T-cell (primary cell): ENCODE results near the gene ZBED5. TPM values are rescaled to one million over a fixed set of nuclear protein-coding genes. Genes with fewer than 3 reads are reported as not detected.
A peak's percentile ranks its signal among the peaks of the same experiment; 100 is the strongest.

Experiments used
- ATAC-seq, 4 experiments: fragments of 200-7000 bp in 3 of 4; fragments of 150-1000 bp in 1 of 4; cut with Tn5 transposase; replicated peaks in 1 of 4; 1 replicate in 3 of 4; 2 replicates in 1 of 4; pipeline ENCODE4 v1.10.0; 2021; ENCODE audit warnings: moderate library complexity in 3 of 4, mild to moderate bottlenecking in 2 of 4, moderate number of reproducible peaks in 1 of 4
- CTCF ChIA-PET, 2 donors: fragments of 300-600 bp; sonication (Branson Sonifier 250); formaldehyde crosslinking; loops; one replicate each; lab custom pipeline; 2022; ENCODE audit warnings: antibody characterized with exemption in 2 of 2; lab: Charles Lee
- POLR2A ChIA-PET, 2 donors: fragments of 300-600 bp; sonication (Branson Sonifier 250); formaldehyde crosslinking; loops; one replicate each; lab custom pipeline; 2022; ENCODE audit warnings: antibody characterized with exemption in 2 of 2; lab: Charles Lee
- DNase-seq, 35 experiments: peaks; one replicate each; pipeline versions ENCODE4 v3.0.0 to v3.0.0-alpha.2; 2013 to 2023
- H3K27ac ChIP-seq: one replicate; pipeline ENCODE4 v1.5.1; 2013; ENCODE audit warnings: low read length
- H3K27me3 ChIP-seq, 2 experiments: replicated peaks in 1 of 2; 1 replicate in 1 of 2; 2 replicates in 1 of 2; pipeline versions ENCODE4 v1.6.1 to v1.7.0; 2013; ENCODE audit warnings: low read length in 1 of 2, mixed read lengths in 1 of 2; ENCODE audit not compliant: control insufficient read depth in 2 of 2, insufficient read depth in 2 of 2; ENCODE audit errors: extremely low read depth in 1 of 2
- H3K36me3 ChIP-seq, 2 donors: 1 replicate in 1 of 2; 2 replicates in 1 of 2; pipeline versions ENCODE4 v1.6.1 to v1.7.0; 2013; ENCODE audit warnings: low read length in 1 of 2; ENCODE audit not compliant: control insufficient read depth in 2 of 2, insufficient read depth in 1 of 2; ENCODE audit errors: extremely low read depth in 1 of 2
- H3K4me1 ChIP-seq, 2 experiments: 1 replicate in 1 of 2; 2 replicates in 1 of 2; pipeline versions ENCODE4 v1.6.1 to v1.7.0; 2013; ENCODE audit warnings: low read length in 2 of 2, mixed read lengths in 1 of 2; ENCODE audit not compliant: insufficient read depth in 2 of 2, control insufficient read depth in 1 of 2; ENCODE audit errors: extremely low read depth in 1 of 2
- H3K4me3 ChIP-seq, 2 donors: 1 replicate in 1 of 2; 2 replicates in 1 of 2; pipeline versions ENCODE4 v1.5.1 to v1.7.0; 2013; ENCODE audit warnings: mild to moderate bottlenecking in 2 of 2, low read length in 1 of 2, moderate library complexity in 1 of 2; ENCODE audit not compliant: control insufficient read depth in 1 of 2; ENCODE audit errors: extremely low read depth in 1 of 2
- H3K9me3 ChIP-seq: 2 replicates; pipeline ENCODE4 v1.7.0; 2013
- H3K27ac Mint-ChIP-seq, 2 donors: one replicate each; pipeline ENCODE4 v1.8.0; 2020 to 2021; ENCODE audit warnings: mild to moderate bottlenecking in 2 of 2, mixed read lengths in 2 of 2
- H3K27me3 Mint-ChIP-seq, 2 donors: one replicate each; pipeline ENCODE4 v1.8.0; 2021 to 2022; ENCODE audit warnings: mixed read lengths in 2 of 2
- H3K36me3 Mint-ChIP-seq: one replicate; pipeline ENCODE4 v1.8.0; 2021; ENCODE audit warnings: mixed read lengths
- H3K4me1 Mint-ChIP-seq, 3 donors: one replicate each; pipeline ENCODE4 v1.8.0; 2020 to 2022; ENCODE audit warnings: mixed read lengths in 3 of 3, mild to moderate bottlenecking in 1 of 3
- H3K4me3 Mint-ChIP-seq, 3 donors: one replicate each; pipeline ENCODE4 v1.8.0; 2020 to 2022; ENCODE audit warnings: mild to moderate bottlenecking in 3 of 3, mixed read lengths in 3 of 3, moderate library complexity in 3 of 3
- H3K9me3 Mint-ChIP-seq, 3 donors: one replicate each; pipeline ENCODE4 v1.8.0; 2020 to 2022; ENCODE audit warnings: mixed read lengths in 3 of 3
- WGBS: methylation state at CpG from one replicate; pipeline ENCODE4 v1.1.5; 2013; ENCODE audit warnings: missing lambda C conversion rate; ENCODE audit not compliant: insufficient coverage; 5-methylcytosine and 5-hydroxymethylcytosine counted together
- total RNA-seq, 35 experiments: library from RNA in 6 of 35; stranded (reverse) in 6 of 35; fragments of 120-200 nt in 1 of 35; gene quantifications; one replicate each; pipeline versions ENCODE4 v1.2.1 to v1.2.4 and lab custom pipeline; 2013 to 2026

Gene ZBED5
- total RNA-seq (100 to 1,000 TPM in 3 of 5 donors, 10 to 100 TPM in 2; 70.1 to 112 (median 106) TPM), total RNA-seq (lab: John Stamatoyannopoulos, UW) (46.7 to 164 (median 86.2) reads per million in 29 experiments)
- 77.9 TPM for total RNA-seq (2013)

GRCh38 chr11:10857709-10858438 lies at the start of gene ZBED5:
Gene ZBED5 (minus strand): TSS chr11:10858053. CDS start chr11:10854945, 3,108 bp downstream.
- ChIA-PET POLR2A (interaction anchor here (0.5 to 7.1 kb wide), 13 partner anchors 9 to 1530 kb away, joined by 3 to 164 read pairs (median 5); partner anchors contain the start of genes EIF4G2 (in 2 of the 2), CTR9 (in 1 of the 2) and RNF141 (in 1 of the 2)), CTCF (interaction anchor here (0.5 to 4.7 kb wide), 9 partner anchors 9 to 1229 kb away, joined by 3 to 60 read pairs (median 3); partner anchors contain the start of genes CTR9 (in 1 of the 2), EIF4G2 (in 1 of the 2) and RNF141 (in 1 of the 2))
- no peaks in the 10 kb centered on the region for H3K27me3 ChIP-seq
- H3K4me3 ChIP-seq = peak within 1 kb of the TSS; percentile 93 to 97
- peak; percentile 90 to 92 (median 91) for ATAC-seq
- peak; percentile 91 to 98 (median 94) for DNase-seq
- peaks cover 50 to 59% (median 52%) of the 10 kb centered on the region in 3 donors for H3K4me1 Mint-ChIP-seq
- 0% methylated on average over 58 of the region's 59 CpGs for WGBS
- peaks cover 23% of the 10 kb centered on the region for H3K36me3 Mint-ChIP-seq
- H3K27ac ChIP-seq = peak within 1 kb of the TSS; percentile 95
- H3K9me3 Mint-ChIP-seq = no peaks in the 10 kb centered on the region
- H3K4me1 ChIP-seq = peaks cover 13 to 21% of the 10 kb centered on the region in 2 experiments
- peak within 1 kb of the TSS; percentile 98 to 100 (median 100) for H3K4me3 Mint-ChIP-seq
- H3K9me3 ChIP-seq = no peaks in the 10 kb centered on the region
- H3K27me3 Mint-ChIP-seq = no peaks in the 10 kb centered on the region
- peaks cover under 1 to 25% of the 10 kb centered on the region in 2 donors for H3K36me3 ChIP-seq
- peak within 1 kb of the TSS; percentile 100 for H3K27ac Mint-ChIP-seq

GRCh38 chr11:10906521-10906920 lies 48.7 kb upstream of the ZBED5 start:
- H3K4me3 ChIP-seq = no peak overlapping the region
- Mint-ChIP-seq H3K36me3 (no peaks in the 10 kb centered on the region), H3K27me3 (peaks cover 8 to 14% of the 10 kb centered on the region in 2 donors), H3K4me1 (no peaks in the 10 kb centered on the region), H3K27ac (no peak overlapping the region), H3K9me3 (no peaks in the 10 kb centered on the region), H3K4me3 (no peak overlapping the region)
- no CpG with 5 or more reads among the region's 2 CpGs for WGBS
- DNase-seq (no peak), ATAC-seq (no peak)
- POLR2A ChIA-PET = interaction anchor here in 1 of 2 donors (0.6 to 1.4 kb wide), 2 partner anchors 98 to 332 kb away, joined by 3 to 5 read pairs; partner anchors contain the start of gene EIF4G2
- H3K4me1 ChIP-seq = no peaks in the 10 kb centered on the region
- peaks cover 0 to 7% of the 10 kb centered on the region in 2 experiments for H3K27me3 ChIP-seq
- no peaks in the 10 kb centered on the region for H3K36me3 ChIP-seq
- CTCF ChIA-PET = interaction anchor here in 1 of 2 donors (1.4 to 3.3 kb wide), 2 partner anchors 20 to 113 kb away, joined by 3 to 10 read pairs; no protein-coding TSS in a partner anchor
- H3K27ac ChIP-seq = no peak overlapping the region
- H3K9me3 ChIP-seq = no peaks in the 10 kb centered on the region

GRCh38 chr11:10902301-10903063 lies 44.6 kb upstream of the ZBED5 start:
- H3K4me1 ChIP-seq = peaks cover 0 to 5% of the 10 kb centered on the region in 2 experiments
- peaks cover 4 to 19% (median 6%) of the 10 kb centered on the region in 3 donors for H3K4me1 Mint-ChIP-seq
- peaks cover 0 to 10% of the 10 kb centered on the region in 2 experiments for H3K27me3 ChIP-seq
- POLR2A ChIA-PET = interaction anchor here in 1 of 2 donors (0.5 kb wide), 1 partner anchor 97 kb away, joined by 3 read pairs; no protein-coding TSS in a partner anchor
- H3K4me3 ChIP-seq = no peak overlapping the region
- no peaks in the 10 kb centered on the region for H3K36me3 ChIP-seq
- H3K9me3 ChIP-seq = no peaks in the 10 kb centered on the region
- no CpG with 5 or more reads among the region's 9 CpGs for WGBS
- no peak for ATAC-seq
- no peak for DNase-seq
- no peak overlapping the region for H3K27ac Mint-ChIP-seq
- CTCF ChIA-PET = interaction anchor here in 1 of 2 donors (0.6 kb wide), 1 partner anchor 887 kb away, joined by 3 read pairs; no protein-coding TSS in a partner anchor
- peaks cover 8 to 14% of the 10 kb centered on the region in 2 donors for H3K27me3 Mint-ChIP-seq
- no peaks in the 10 kb centered on the region for H3K9me3 Mint-ChIP-seq
- no peak overlapping the region for H3K4me3 Mint-ChIP-seq
- no peak overlapping the region for H3K27ac ChIP-seq
- H3K36me3 Mint-ChIP-seq = no peaks in the 10 kb centered on the region

GRCh38 chr11:10900681-10901415 lies 43.0 kb upstream of the ZBED5 start:
- no peaks in the 10 kb centered on the region for H3K36me3 Mint-ChIP-seq
- CTCF ChIA-PET = interaction anchor here in 1 of 2 donors (0.6 to 0.7 kb wide), 2 partner anchors 171 to 1340 kb away, joined by 4 read pairs; no protein-coding TSS in a partner anchor
- H3K9me3 ChIP-seq = no peaks in the 10 kb centered on the region
- H3K4me3 Mint-ChIP-seq = no peak overlapping the region
- H3K4me1 ChIP-seq = peaks cover 0 to 5% of the 10 kb centered on the region in 2 experiments
- peaks cover 8 to 10% of the 10 kb centered on the region in 2 donors for H3K27me3 Mint-ChIP-seq
- DNase-seq = no peak
- ATAC-seq = no peak
- no peak overlapping the region for H3K4me3 ChIP-seq
- peaks cover 4 to 19% (median 6%) of the 10 kb centered on the region in 3 donors for H3K4me1 Mint-ChIP-seq
- peak overlapping the region in 1 of 2 donors; percentile 85 for H3K27ac Mint-ChIP-seq
- no peaks in the 10 kb centered on the region for H3K9me3 Mint-ChIP-seq
- H3K36me3 ChIP-seq = no peaks in the 10 kb centered on the region
- 55% methylated on average over 2 of the region's 9 CpGs for WGBS
- POLR2A ChIA-PET = interaction anchor here (0.5 to 0.9 kb wide), 2 partner anchors 43 to 87 kb away, joined by 3 to 5 read pairs; partner anchors contain the start of gene ZBED5 (in 1 of the 2)
- no peak overlapping the region for H3K27ac ChIP-seq
- H3K27me3 ChIP-seq = peaks cover 0 to 10% of the 10 kb centered on the region in 2 experiments

- peaks cover 4 to 19% (median 6%) of the 10 kb centered on the region in 3 donors for H3K4me1 Mint-ChIP-seq
- Histone ChIP-seq H3K9me3 (no peaks in the 10 kb centered on the region), H3K36me3 (no peaks in the 10 kb centered on the region), H3K27ac (no peak overlapping the region), H3K4me3 (no peak overlapping the region), H3K4me1 (peaks cover 0 to 5% of the 10 kb centered on the region in 2 experiments), H3K27me3 (peaks cover 0 to 10% of the 10 kb centered on the region in 2 experiments)
- DNase-seq (no peak), ATAC-seq (peak in 3 of 4 experiments; percentile 10 to 52 (median 32))
- no peaks in the 10 kb centered on the region for H3K36me3 Mint-ChIP-seq
- no peak overlapping the region for H3K4me3 Mint-ChIP-seq
- H3K9me3 Mint-ChIP-seq = no peaks in the 10 kb centered on the region
- H3K27me3 Mint-ChIP-seq = peaks cover 7 to 8% of the 10 kb centered on the region in 2 donors
- 83% methylated on average over 6 of the region's 7 CpGs for WGBS
- ChIA-PET CTCF (interaction anchor here in 1 of 2 donors (0.5 to 0.6 kb wide), 2 partner anchors 11 to 128 kb away, joined by 3 read pairs; no protein-coding TSS in a partner anchor), POLR2A (no interaction called here)
- H3K27ac Mint-ChIP-seq = peak overlapping the region in 1 of 2 donors; percentile 85
Measured at GRCh38 chr11:10899121-10899830, 41.4 kb upstream of the ZBED5 start.
